PC-9 (cell line): Measurements from ENCODE around the gene SULT1A3.
A peak's percentile ranks its signal among the peaks of the same experiment; 100 is the strongest.

ENCODE experiments used
- EZH2 ChIP-seq: fragments of 200-600 bp; sonication (generic); IDR thresholded peaks from 2 replicates; pipeline ENCODE4 v1.8.0; 2017; ENCODE audit warnings: antibody characterized with exemption, low read depth
- TF ChIP-seq, protein P1 (sequence below): fragments of 200-600 bp; sonication (generic); conservative IDR thresholded peaks from 2 replicates; pipeline ENCODE4 v1.6.1; 2017; ENCODE audit warnings: mixed run types, antibody characterized with exemption, mild to moderate bottlenecking, moderate library complexity

GRCh38 chr16:30186782-30187555 is 12.1 kb upstream of the SULT1A3 start:
- TF ChIP-seq, protein P1, sequence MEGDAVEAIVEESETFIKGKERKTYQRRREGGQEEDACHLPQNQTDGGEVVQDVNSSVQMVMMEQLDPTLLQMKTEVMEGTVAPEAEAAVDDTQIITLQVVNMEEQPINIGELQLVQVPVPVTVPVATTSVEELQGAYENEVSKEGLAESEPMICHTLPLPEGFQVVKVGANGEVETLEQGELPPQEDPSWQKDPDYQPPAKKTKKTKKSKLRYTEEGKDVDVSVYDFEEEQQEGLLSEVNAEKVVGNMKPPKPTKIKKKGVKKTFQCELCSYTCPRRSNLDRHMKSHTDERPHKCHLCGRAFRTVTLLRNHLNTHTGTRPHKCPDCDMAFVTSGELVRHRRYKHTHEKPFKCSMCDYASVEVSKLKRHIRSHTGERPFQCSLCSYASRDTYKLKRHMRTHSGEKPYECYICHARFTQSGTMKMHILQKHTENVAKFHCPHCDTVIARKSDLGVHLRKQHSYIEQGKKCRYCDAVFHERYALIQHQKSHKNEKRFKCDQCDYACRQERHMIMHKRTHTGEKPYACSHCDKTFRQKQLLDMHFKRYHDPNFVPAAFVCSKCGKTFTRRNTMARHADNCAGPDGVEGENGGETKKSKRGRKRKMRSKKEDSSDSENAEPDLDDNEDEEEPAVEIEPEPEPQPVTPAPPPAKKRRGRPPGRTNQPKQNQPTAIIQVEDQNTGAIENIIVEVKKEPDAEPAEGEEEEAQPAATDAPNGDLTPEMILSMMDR, result peak; percentile 76
- TF ChIP-seq EZH2, result no peak
